ENCODE data around the gene TTC39A. TPM values are rescaled to one million over a fixed set of nuclear protein-coding genes. Genes with fewer than 3 reads are reported as not detected.

The TTC39A gene
- total and polyA plus RNA-seq, 2 of the 13 experiments (the other 11 are each of a cell fraction or from before 2014, with no cell fraction given), result 0.33 to 1.5 TPM

- TF ChIP-seq CBX2 (IDR thresholded peaks at IDR 0.05; ENCODE audit: low read depth, low read length), result no peak
- TF ChIP-seq CBX2 (CRISPR knock-in tag; IDR thresholded peaks at IDR 0.05; ENCODE audit: low read depth), result no peak
- TF ChIP-seq IRF2 (CRISPR knock-in tag; IDR thresholded peaks at IDR 0.05), result no peak
Measured at GRCh38 chr1:51274676-51275075, 55.7 kb downstream of the TTC39A start (continued).

- ATAC-seq (no peak), FAIRE-seq (no peak), DNase-seq (ENCODE audit: low spot score) (no peak)
- Histone ChIP-seq H4K20me1 (ENCODE audit: insufficient read depth, low read length) (0 out of 2 replicates have a peak, but pooled peaks cover 3% of the 10 kb centered on the region), H3K9me3 (ENCODE audit: low read length) (no peaks in the 10 kb centered on the region), H3K9ac (ENCODE audit: insufficient read depth, low read depth, low read length) (no peak overlapping the region), H3K27ac (ENCODE audit: extremely low read length, insufficient read depth, low read length) (no peak overlapping the region), H3K4me3 (replicated peaks in 1 of 3; ENCODE audit: insufficient read depth in 1 of 3, low read depth in 2 of 3, low read length in 3 of 3) (no peak overlapping the region), H3K36me3 (replicated peaks in 1 of 2; ENCODE audit: control insufficient read depth in 1 of 2, insufficient read depth in 2 of 2, low read length in 2 of 2) (peaks cover 5 to 24% of the 10 kb centered on the region in 2 experiments), H3K4me2 (ENCODE audit: low read depth, low read length) (no peak overlapping the region), H3K79me2 (ENCODE audit: insufficient read depth, low read length) (peaks cover 4% of the 10 kb centered on the region), H3K4me1 (ENCODE audit: insufficient read depth, low read length) (no peaks in the 10 kb centered on the region), H2AFZ (ENCODE audit: low read length) (no peak overlapping the region), H3K27me3 (ENCODE audit: control insufficient read depth in 1 of 2, insufficient read depth in 2 of 2, low read length in 2 of 2) (no peaks in the 10 kb centered on the region)
- POLR2A ChIA-PET, result no interaction called here
- in situ Hi-C loops (cut with HindIII; ENCODE audit: extremely low pct_ligation_motif_present, low pct_unique_long_range_greater_than_20kb) (no loop called here), intact Hi-C loops (cut with micrococcal nuclease; ENCODE audit: unreplicated experiment) (no loop called here)
- BruUV-seq (replicated peaks), result no TSS peak
- CTCF ChIA-PET (ENCODE audit: low intra/inter-chr PET ratio, low total read pairs), result no interaction called here
- TF ChIP-seq RNF2 (conservative IDR thresholded peaks at IDR 0.05; ENCODE audit: low read depth) (no peak), RFX1 (IDR thresholded peaks at IDR 0.05) (no peak), CENPX (CRISPR knock-in tag; IDR thresholded peaks at IDR 0.05) (no peak), NR2F1 (CRISPR knock-in tag; IDR thresholded peaks at IDR 0.05) (no peak), ZFP36L2 (CRISPR knock-in tag; IDR thresholded peaks at IDR 0.05) (no peak), ZNF17 (CRISPR knock-in tag; IDR thresholded peaks at IDR 0.05) (no peak), NFKBIZ (CRISPR knock-in tag; IDR thresholded peaks at IDR 0.05) (no peak), SOX6 (IDR thresholded peaks at IDR 0.05) (no peak), SOX6 (CRISPR knock-in tag; IDR thresholded peaks at IDR 0.05) (no peak), ELF4 (CRISPR knock-in tag; IDR thresholded peaks at IDR 0.05; ENCODE audit: borderline replicate concordance) (no peak), USF2 (IDR thresholded peaks at IDR 0.05; ENCODE audit: low read depth, low read length) (no peak), USF2 (CRISPR knock-in tag; IDR thresholded peaks at IDR 0.05; ENCODE audit: borderline replicate concordance) (no peak), HDAC2 (CRISPR knock-in tag; IDR thresholded peaks at IDR 0.05) (no peak), MTA1 (CRISPR knock-in tag; IDR thresholded peaks at IDR 0.05; ENCODE audit: borderline replicate concordance) (no peak), PRMT3 (CRISPR knock-in tag; IDR thresholded peaks at IDR 0.05; ENCODE audit: borderline replicate concordance, low read depth) (no peak), ZNF850 (CRISPR knock-in tag; conservative IDR thresholded peaks at IDR 0.05) (no peak)
- TF ChIP-seq, protein P1, sequence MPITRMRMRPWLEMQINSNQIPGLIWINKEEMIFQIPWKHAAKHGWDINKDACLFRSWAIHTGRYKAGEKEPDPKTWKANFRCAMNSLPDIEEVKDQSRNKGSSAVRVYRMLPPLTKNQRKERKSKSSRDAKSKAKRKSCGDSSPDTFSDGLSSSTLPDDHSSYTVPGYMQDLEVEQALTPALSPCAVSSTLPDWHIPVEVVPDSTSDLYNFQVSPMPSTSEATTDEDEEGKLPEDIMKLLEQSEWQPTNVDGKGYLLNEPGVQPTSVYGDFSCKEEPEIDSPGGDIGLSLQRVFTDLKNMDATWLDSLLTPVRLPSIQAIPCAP (CRISPR knock-in tag; IDR thresholded peaks at IDR 0.05; ENCODE audit: low read depth), result no peak
Measured at GRCh38 chr1:51272916-51273315, 57.4 kb downstream of the TTC39A start.
